SK-N-SH (cell line): Measurements from ENCODE around the gene TIGD3. TPM values are rescaled to one million over a fixed set of nuclear protein-coding genes. Genes with fewer than 3 reads are reported as not detected.

Experiments
- CTCF ChIA-PET: fragments of 300-600, 350-600 bp; formaldehyde crosslinking; extraction: SDS; loops from one replicate; lab custom pipeline; 2021; lab: Yijun Ruan, JAX
- POLR2A ChIA-PET: fragments of 350-600 bp; sonication (Branson Sonifier 250); formaldehyde crosslinking; extraction: SDS; loops from one replicate; lab custom pipeline; 2020; ENCODE audit warnings: antibody characterized with exemption, inconsistent platforms; lab: Yijun Ruan, JAX
- DNase-seq: peaks from one replicate; pipeline ENCODE4 v3.0.0; 2012
- H2AFZ ChIP-seq: fragments of 200-600 bp; sonication (generic); 2 replicates; pipeline ENCODE4 v1.8.1; 2016; ENCODE audit warnings: antibody characterized with exemption, mild to moderate bottlenecking, low read depth
- H3F3A ChIP-seq: fragments of 200-600 bp; sonication (generic); replicated peaks from 2 replicates; pipeline ENCODE3; 2016; ENCODE audit warnings: antibody characterized with exemption, mild to moderate bottlenecking; ENCODE audit not compliant: insufficient read depth
- H3K27ac ChIP-seq, 2 experiments: fragments of 200-500 bp in 1 of 2; fragments of 200-600 bp in 1 of 2; sonication (Bioruptor generic) in 1 of 2; sonication (generic), shearing (Covaris generic) in 1 of 2; 2 replicates each; pipeline versions ENCODE4 v1.5.1 to v1.6.1; 2014 to 2016; ENCODE audit warnings: low read depth in 2 of 2, inconsistent platforms in 1 of 2, low read length in 1 of 2, mild to moderate bottlenecking in 1 of 2, mixed read lengths in 1 of 2
- H3K27me3 ChIP-seq: fragments of 200-600 bp; sonication (generic), shearing (Covaris generic); 2 replicates; pipeline ENCODE4 v1.6.1; 2016; ENCODE audit warnings: mixed run types; ENCODE audit not compliant: insufficient read depth
- H3K36me3 ChIP-seq, 2 experiments: fragments of 200-500 bp in 1 of 2; fragments of 200-600 bp in 1 of 2; sonication (Bioruptor generic) in 1 of 2; sonication (generic) in 1 of 2; replicated peaks in 1 of 2; 2 replicates each; pipeline versions ENCODE3 to v1.5.1; 2014 to 2016; ENCODE audit warnings: low read length in 1 of 2, mild to moderate bottlenecking in 1 of 2; ENCODE audit not compliant: insufficient read depth in 2 of 2, control insufficient read depth in 1 of 2
- H3K4me1 ChIP-seq, 2 experiments: fragments of 200-500 bp in 1 of 2; fragments of 200-600 bp in 1 of 2; sonication (Bioruptor generic) in 1 of 2; sonication (generic), shearing (Covaris generic) in 1 of 2; 2 replicates each; pipeline versions ENCODE4 v1.5.1 to v1.6.1; 2014 to 2016; ENCODE audit warnings: low read depth in 1 of 2, low read length in 1 of 2, mixed run types in 1 of 2; ENCODE audit not compliant: insufficient read depth in 2 of 2, control insufficient read depth in 1 of 2
- H3K4me2 ChIP-seq: fragments of 200-600 bp; sonication (generic), shearing (Covaris generic); 2 replicates; pipeline ENCODE4 v1.6.1; 2017; ENCODE audit warnings: mixed run types
- H3K4me3 ChIP-seq, 2 experiments: fragments of 200-500 bp in 1 of 2; fragments of 200-600 bp in 1 of 2; sonication (Bioruptor generic) in 1 of 2; sonication (generic), shearing (Covaris generic) in 1 of 2; 2 replicates each; pipeline versions ENCODE4 v1.5.1 to v1.8.1; 2014 to 2016; ENCODE audit warnings: low read depth in 2 of 2, inconsistent platforms in 1 of 2, low read length in 1 of 2, mild to moderate bottlenecking in 1 of 2, mixed read lengths in 1 of 2, moderate library complexity in 1 of 2
- H3K79me2 ChIP-seq: fragments of 200-600 bp; sonication (generic); 2 replicates; pipeline ENCODE4 v1.8.1; 2017; ENCODE audit warnings: mild to moderate bottlenecking; ENCODE audit not compliant: insufficient read depth
- H3K9ac ChIP-seq: fragments of 200-600 bp; sonication (generic); 2 replicates; pipeline ENCODE4 v1.6.1; 2017; ENCODE audit warnings: mixed run types
- H3K9me2 ChIP-seq: fragments of 200-600 bp; sonication (generic); 2 replicates; pipeline ENCODE4 v1.6.1; 2017; ENCODE audit warnings: mixed run types
- H3K9me3 ChIP-seq: fragments of 200-600 bp; sonication (generic); 2 replicates; pipeline ENCODE4 v1.6.1; 2017; ENCODE audit warnings: mixed run types, mild to moderate bottlenecking, moderate library complexity
- H4K20me1 ChIP-seq: fragments of 200-600 bp; sonication (generic); 2 replicates; pipeline ENCODE4 v1.6.1; 2017; ENCODE audit warnings: mild to moderate bottlenecking, mixed run types; ENCODE audit not compliant: insufficient read depth
- ELF1 ChIP-seq: IDR thresholded peaks from 2 replicates; pipeline ENCODE4 v1.4.0; 2012
- EP300 ChIP-seq, 2 experiments: IDR thresholded peaks; 2 replicates each; pipeline versions ENCODE4 v1.4.0 to v1.6.1; 2012; ENCODE audit warnings: borderline replicate concordance in 1 of 2, low read depth in 1 of 2, low read length in 1 of 2
- FOSL2 ChIP-seq: IDR thresholded peaks from 2 replicates; pipeline ENCODE4 v1.4.0; 2012; ENCODE audit warnings: low read depth, mild to moderate bottlenecking, moderate library complexity, borderline replicate concordance
- FOXJ3 ChIP-seq: sonication (generic); formaldehyde crosslinking; IDR thresholded peaks from 2 replicates; pipeline ENCODE4 v1.5.1; 2020; ENCODE audit warnings: mild to moderate bottlenecking, missing genetic modification reagents
- FOXM1 ChIP-seq: IDR thresholded peaks from 2 replicates; pipeline ENCODE4 v1.4.0; 2012; ENCODE audit warnings: low read depth, mild to moderate bottlenecking
- GATA2 ChIP-seq: sonication (generic); formaldehyde crosslinking; IDR thresholded peaks from 2 replicates; pipeline ENCODE4 v1.5.0; 2020; ENCODE audit warnings: mild to moderate bottlenecking, missing genetic modification reagents
- MXI1 ChIP-seq: IDR thresholded peaks from 2 replicates; pipeline ENCODE4 v1.6.1; 2012; ENCODE audit warnings: mild to moderate bottlenecking, low read depth, low read length, improper control_type of control experiment
- NRF1 ChIP-seq: IDR thresholded peaks from 2 replicates; pipeline ENCODE4 v1.6.1; 2012; ENCODE audit warnings: low read depth, mild to moderate bottlenecking, low read length
- RFX5 ChIP-seq: IDR thresholded peaks from 2 replicates; pipeline ENCODE4 v1.6.1; 2012; ENCODE audit warnings: mild to moderate bottlenecking, improper control_type of control experiment, low read length
- RXRA ChIP-seq: IDR thresholded peaks from 2 replicates; pipeline ENCODE4 v1.4.0; 2012; ENCODE audit warnings: low read depth, mild to moderate bottlenecking, borderline replicate concordance
- SMC3 ChIP-seq: IDR thresholded peaks from 2 replicates; pipeline ENCODE4 v1.6.1; 2012; ENCODE audit warnings: low read depth, low read length, improper control_type of control experiment
- TAF1 ChIP-seq: IDR thresholded peaks from 2 replicates; pipeline ENCODE4 v1.6.1; 2012; ENCODE audit warnings: low read depth, mild to moderate bottlenecking, low read length, moderate library complexity, borderline replicate concordance
- TCF12 ChIP-seq: IDR thresholded peaks from 2 replicates; pipeline ENCODE4 v1.4.0; 2012
- TEAD4 ChIP-seq: IDR thresholded peaks from 2 replicates; pipeline ENCODE4 v1.4.0; 2012; ENCODE audit warnings: mild to moderate bottlenecking, borderline replicate concordance; ENCODE audit not compliant: insufficient read depth
- WGBS: methylation state at CpG from one replicate; pipeline ENCODE4 v1.1.6; 2017; ENCODE audit warnings: low lambda C conversion rate; 5-methylcytosine and 5-hydroxymethylcytosine counted together
- polyA plus RNA-seq, 3 experiments: library from polyadenylated mRNA; depleted of rRNA; stranded (reverse); fragments of >200 nt; gene quantifications; 2 replicates each; pipeline ENCODE4 v1.2.3, GENCODE V29; 2012
- TF ChIP-seq, protein P1 (sequence below): fragments of 150-350 bp; IDR thresholded peaks from 2 replicates; pipeline ENCODE4 v1.6.1; 2016; ENCODE audit warnings: mild to moderate bottlenecking, low read depth, low read length
- TF ChIP-seq, protein P2 (sequence below): IDR thresholded peaks from 2 replicates; pipeline ENCODE4 v1.4.0; 2012; ENCODE audit warnings: low read depth, borderline replicate concordance
- TF ChIP-seq, protein P3 (sequence below): fragments of 150-350 bp; IDR thresholded peaks from 2 replicates; pipeline ENCODE4 v1.6.1; 2017; ENCODE audit warnings: antibody characterized with exemption, low read length, low read depth, borderline replicate concordance
- TF ChIP-seq, protein P4 (sequence below): IDR thresholded peaks from 2 replicates; pipeline ENCODE4; 2012

The TIGD3 gene
- polyA plus RNA-seq, 1 of the 3 experiments (the other 2 are of a cell fraction): 0.41 TPM

DNA sequence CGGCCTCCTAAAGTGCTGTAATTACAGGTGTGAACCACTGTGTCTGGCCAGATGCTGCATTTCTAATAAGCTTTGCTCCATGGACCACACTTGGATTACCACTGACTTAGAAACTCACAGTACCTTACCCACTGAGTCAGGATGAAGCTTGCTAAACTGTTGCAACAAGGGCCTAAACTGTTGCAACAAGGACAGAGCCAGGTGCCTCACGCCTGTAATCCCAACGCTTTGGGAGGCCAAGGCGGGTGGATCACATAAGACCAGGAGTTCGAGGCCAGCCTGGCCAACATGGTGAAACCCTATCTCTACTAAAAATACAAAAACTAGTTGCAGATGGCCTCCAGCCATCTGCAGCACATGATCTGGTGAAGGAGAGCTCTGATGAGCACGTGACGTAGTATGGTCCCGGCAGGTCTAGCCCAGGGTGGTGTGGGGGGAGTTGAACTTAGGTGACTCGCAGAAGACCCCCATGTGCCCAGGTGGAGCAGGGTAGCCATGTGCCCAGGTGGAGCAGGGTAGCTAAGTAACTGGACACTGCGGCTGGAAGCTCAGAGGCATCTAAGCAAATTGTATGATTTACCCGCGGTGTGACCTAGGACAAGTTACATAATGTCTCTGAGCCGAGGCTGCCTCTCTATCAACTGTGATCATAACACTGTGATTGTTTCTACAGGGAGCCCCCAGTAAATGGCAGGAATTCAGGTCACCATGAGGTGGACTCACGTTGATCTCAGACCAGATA, 19.5 kb downstream of the TIGD3 start:
- 80% methylated on average over 14 of the region's 14 CpGs for WGBS
- ChIA-PET CTCF (interaction anchor here (0.9 to 1.9 kb wide), 4 partner anchors 7 to 45 kb away, joined by 3 to 8 read pairs (median 4); no protein-coding TSS in a partner anchor), POLR2A (interaction anchor here (0.9 kb wide), 1 partner anchor 51 kb away, joined by 3 read pairs; no protein-coding TSS in a partner anchor)
- Histone ChIP-seq H3K4me1 (peaks cover 0 to 10% of the 10 kb centered on the region in 2 experiments; a peak in 2 of 4 replicates), H2AFZ (no peak overlapping the region), H3K79me2 (no peaks in the 10 kb centered on the region), H3K9me2 (no peaks in the 10 kb centered on the region), H3K9ac (no peak overlapping the region), H3K4me3 (no peak overlapping the region), H3K4me2 (no peak overlapping the region), H3K36me3 (no peaks in the 10 kb centered on the region), H4K20me1 (no peaks in the 10 kb centered on the region), H3F3A (peaks cover 20% of the 10 kb centered on the region), H3K27me3 (no peaks in the 10 kb centered on the region), H3K27ac (no peak overlapping the region), H3K9me3 (no peaks in the 10 kb centered on the region)
- TF ChIP-seq NRF1: no peak
- TF ChIP-seq, protein P1, sequence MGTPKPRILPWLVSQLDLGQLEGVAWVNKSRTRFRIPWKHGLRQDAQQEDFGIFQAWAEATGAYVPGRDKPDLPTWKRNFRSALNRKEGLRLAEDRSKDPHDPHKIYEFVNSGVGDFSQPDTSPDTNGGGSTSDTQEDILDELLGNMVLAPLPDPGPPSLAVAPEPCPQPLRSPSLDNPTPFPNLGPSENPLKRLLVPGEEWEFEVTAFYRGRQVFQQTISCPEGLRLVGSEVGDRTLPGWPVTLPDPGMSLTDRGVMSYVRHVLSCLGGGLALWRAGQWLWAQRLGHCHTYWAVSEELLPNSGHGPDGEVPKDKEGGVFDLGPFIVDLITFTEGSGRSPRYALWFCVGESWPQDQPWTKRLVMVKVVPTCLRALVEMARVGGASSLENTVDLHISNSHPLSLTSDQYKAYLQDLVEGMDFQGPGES: no peak
- no peak for DNase-seq

DNA sequence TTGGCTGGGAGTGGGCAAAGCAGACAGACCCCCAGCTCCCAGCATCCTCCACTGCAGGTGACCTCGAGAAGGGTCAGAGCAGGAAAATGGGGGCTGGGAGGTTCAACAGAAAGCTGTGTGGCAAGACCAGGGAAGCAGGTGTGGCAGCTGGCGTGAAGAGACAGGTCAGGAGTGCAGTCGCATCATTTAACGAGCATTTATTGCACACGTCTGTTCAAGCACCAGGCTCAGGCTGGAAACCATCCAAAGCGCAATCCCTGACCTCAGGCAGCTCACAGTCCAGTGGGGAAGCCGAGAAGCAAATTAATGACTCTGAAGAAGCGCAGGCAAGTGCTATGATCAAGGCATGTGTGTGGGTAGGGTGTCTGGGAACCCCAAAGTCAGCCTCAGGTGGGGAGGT, 20.5 kb downstream of the TIGD3 start:
- ChIA-PET CTCF (interaction anchor here (1.8 to 1.9 kb wide), 3 partner anchors 8 to 136 kb away, joined by 5 to 8 read pairs (median 6); no protein-coding TSS in a partner anchor), POLR2A (interaction anchor here (0.6 to 1.0 kb wide), 2 partner anchors 49 to 129 kb away, joined by 3 to 4 read pairs; no protein-coding TSS in a partner anchor)
- H3K36me3 ChIP-seq: no peaks in the 10 kb centered on the region
- peaks cover 20% of the 10 kb centered on the region for H3F3A ChIP-seq
- DNase-seq: no peak
- H3K27ac ChIP-seq: no peak overlapping the region
- peaks cover 0 to 14% of the 10 kb centered on the region in 2 experiments; a peak in 2 of 4 replicates for H3K4me1 ChIP-seq
- 79% methylated on average over 8 of the region's 8 CpGs for WGBS
- no peak overlapping the region for H3K4me3 ChIP-seq
- TF ChIP-seq RXRA: no peak
- no peak for TF ChIP-seq EP300 (IDR thresholded peaks at IDR 0.05; ENCODE audit: borderline replicate concordance in 1 of 2, low read depth in 1 of 2, low read length in 1 of 2)
- TF ChIP-seq FOSL2: no peak
- TF ChIP-seq, protein P2, sequence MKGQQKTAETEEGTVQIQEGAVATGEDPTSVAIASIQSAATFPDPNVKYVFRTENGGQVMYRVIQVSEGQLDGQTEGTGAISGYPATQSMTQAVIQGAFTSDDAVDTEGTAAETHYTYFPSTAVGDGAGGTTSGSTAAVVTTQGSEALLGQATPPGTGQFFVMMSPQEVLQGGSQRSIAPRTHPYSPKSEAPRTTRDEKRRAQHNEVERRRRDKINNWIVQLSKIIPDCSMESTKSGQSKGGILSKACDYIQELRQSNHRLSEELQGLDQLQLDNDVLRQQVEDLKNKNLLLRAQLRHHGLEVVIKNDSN: no peak
- no peak for TF ChIP-seq FOXM1
- no peak for TF ChIP-seq MXI1
- no peak for TF ChIP-seq TCF12
- TF ChIP-seq SMC3: no peak
- TF ChIP-seq, protein P3, sequence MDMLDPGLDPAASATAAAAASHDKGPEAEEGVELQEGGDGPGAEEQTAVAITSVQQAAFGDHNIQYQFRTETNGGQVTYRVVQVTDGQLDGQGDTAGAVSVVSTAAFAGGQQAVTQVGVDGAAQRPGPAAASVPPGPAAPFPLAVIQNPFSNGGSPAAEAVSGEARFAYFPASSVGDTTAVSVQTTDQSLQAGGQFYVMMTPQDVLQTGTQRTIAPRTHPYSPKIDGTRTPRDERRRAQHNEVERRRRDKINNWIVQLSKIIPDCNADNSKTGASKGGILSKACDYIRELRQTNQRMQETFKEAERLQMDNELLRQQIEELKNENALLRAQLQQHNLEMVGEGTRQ: no peak
- TF ChIP-seq TEAD4: no peak
- no peak for TF ChIP-seq FOXJ3 (CRISPR knock-in tag)
- TF ChIP-seq TAF1: no peak
- TF ChIP-seq GATA2: no peak
- TF ChIP-seq RFX5: no peak
- no peak for TF ChIP-seq ELF1
- TF ChIP-seq, protein P4, sequence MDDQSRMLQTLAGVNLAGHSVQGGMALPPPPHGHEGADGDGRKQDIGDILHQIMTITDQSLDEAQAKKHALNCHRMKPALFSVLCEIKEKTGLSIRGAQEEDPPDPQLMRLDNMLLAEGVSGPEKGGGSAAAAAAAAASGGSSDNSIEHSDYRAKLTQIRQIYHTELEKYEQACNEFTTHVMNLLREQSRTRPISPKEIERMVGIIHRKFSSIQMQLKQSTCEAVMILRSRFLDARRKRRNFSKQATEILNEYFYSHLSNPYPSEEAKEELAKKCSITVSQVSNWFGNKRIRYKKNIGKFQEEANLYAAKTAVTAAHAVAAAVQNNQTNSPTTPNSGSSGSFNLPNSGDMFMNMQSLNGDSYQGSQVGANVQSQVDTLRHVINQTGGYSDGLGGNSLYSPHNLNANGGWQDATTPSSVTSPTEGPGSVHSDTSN: no peak
- no peaks in the 10 kb centered on the region for H4K20me1 ChIP-seq
- H3K4me2 ChIP-seq: no peak overlapping the region
- H3K9ac ChIP-seq: no peak overlapping the region
- H3K9me2 ChIP-seq: no peaks in the 10 kb centered on the region
- no peaks in the 10 kb centered on the region for H3K9me3 ChIP-seq
- no peak overlapping the region for H2AFZ ChIP-seq
- H3K79me2 ChIP-seq: no peaks in the 10 kb centered on the region
- H3K27me3 ChIP-seq: no peaks in the 10 kb centered on the region
